Astrocyte of the spinal cord (primary cell): ENCODE data around the gene SSX3.
A peak's percentile ranks its signal among the peaks of the same experiment; 100 is the strongest.
"Not testable (repeated sequence)": the region's sequence is repeated elsewhere in the genome, so short reads cannot be mapped to it uniquely, and the experiment has no call there.

ENCODE experiments used
- DNase-seq: peaks from one replicate; pipeline ENCODE4 v3.0.0; 2011; ENCODE audit warnings: low read depth, low spot score
- H3K4me3 ChIP-seq: 2 replicates; pipeline ENCODE4 v1.5.1; 2011; ENCODE audit warnings: low read depth, mild to moderate bottlenecking, low read length, moderate library complexity
- CTCF ChIP-seq: IDR thresholded peaks from 2 replicates; pipeline ENCODE4 v1.5.1; 2012; ENCODE audit warnings: low read depth, mild to moderate bottlenecking, low read length, inconsistent platforms
- in situ Hi-C: cut with HindIII; loops from 2 replicates; pipeline ENCODE4 v1.10.0; 2017; ENCODE audit warnings: low sequenced_read_pairs

The SSX3 gene

GRCh38 chrX:48356315-48357094 lies at the start of gene SSX3:
Gene SSX3, minus strand, starts transcription at chrX:48356703. Its CDS starts 1,454 bp downstream, at chrX:48355249.
- DNase-seq, in situ Hi-C loops, H3K4me3 ChIP-seq: not testable (repeated sequence)

GRCh38 chrX:48397825-48398224 lies 41.3 kb upstream of the SSX3 start:
- in situ Hi-C loops: not testable (repeated sequence)
- peak; percentile 0 for DNase-seq

DNA sequence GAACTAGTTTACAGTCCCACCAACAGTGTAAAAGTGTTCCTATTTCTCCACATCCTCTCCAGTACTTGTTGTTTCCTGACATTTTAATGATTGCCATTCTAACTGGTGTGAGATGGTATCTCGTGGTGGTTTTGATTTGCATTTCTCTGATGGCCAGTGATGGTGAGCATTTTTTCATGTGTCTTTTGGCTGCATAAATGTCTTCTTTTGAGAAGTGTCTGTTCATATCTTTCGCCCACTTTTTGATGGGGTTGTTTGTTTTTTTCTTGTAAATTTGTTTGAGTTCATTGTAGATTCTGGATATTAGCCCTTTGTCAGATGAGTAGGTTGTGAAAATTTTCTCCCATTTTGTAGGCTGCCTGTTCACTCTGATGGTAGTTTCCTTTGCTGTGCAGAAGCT lies 40.4 kb upstream of the SSX3 start:
- in situ Hi-C loops, DNase-seq, H3K4me3 ChIP-seq: not testable (repeated sequence)

More at GRCh38 chrX:48397825-48398224, 41.3 kb upstream of the SSX3 start:
- H3K4me3 ChIP-seq: not testable (repeated sequence)

GRCh38 chrX:48383239-48383638 lies 26.7 kb upstream of the SSX3 start, which contains the start of gene SSX4:
Gene SSX4, plus strand, starts transcription at chrX:48383539. Its CDS starts 515 bp downstream, at chrX:48384054.
- H3K4me3 ChIP-seq, in situ Hi-C loops, DNase-seq: not testable (repeated sequence)

- in situ Hi-C loops, DNase-seq, H3K4me3 ChIP-seq: not testable (repeated sequence)
These were observed 13.9 kb upstream of the SSX3 start for GRCh38 chrX:48370408-48370807.

- H3K4me3 ChIP-seq, DNase-seq, in situ Hi-C loops: not testable (repeated sequence)
These were observed 11.4 kb upstream of the SSX3 start for GRCh38 chrX:48367717-48368408.

DNA sequence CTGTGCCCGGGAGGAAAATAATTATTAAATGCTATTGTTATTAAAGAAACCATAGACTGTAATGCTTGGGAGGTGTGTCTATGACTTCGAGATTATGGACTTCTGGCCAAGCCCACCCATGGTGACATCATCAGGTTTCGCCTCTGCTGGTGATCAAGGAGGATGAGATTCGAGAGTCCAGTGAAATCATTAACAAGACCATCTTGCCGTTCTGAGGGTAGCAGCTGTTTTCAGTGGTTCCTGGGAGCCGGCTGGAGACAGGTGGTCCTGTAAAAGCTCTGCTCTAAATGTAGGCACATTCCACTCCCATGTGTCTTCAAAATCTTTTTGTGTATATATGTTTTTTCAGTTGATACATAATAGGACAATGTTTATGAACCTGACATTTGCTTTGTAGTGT lies 2.8 kb upstream of the SSX3 start:
- H3K4me3 ChIP-seq, in situ Hi-C loops, DNase-seq: not testable (repeated sequence)

- in situ Hi-C loops: no loop called here
- DNase-seq: no peak
- TF ChIP-seq CTCF: no peak
- H3K4me3 ChIP-seq: no peak overlapping the region
These were observed 1.2 kb upstream of the SSX3 start for GRCh38 chrX:48357681-48358080.

- in situ Hi-C loops, DNase-seq, H3K4me3 ChIP-seq: not testable (repeated sequence)
These were observed 10.4 kb downstream of the SSX3 start for GRCh38 chrX:48346059-48346458.

- in situ Hi-C loops, H3K4me3 ChIP-seq, DNase-seq: not testable (repeated sequence)
These were observed 42.5 kb downstream of the SSX3 start for GRCh38 chrX:48313996-48314395.

- in situ Hi-C loops: no loop called here
- no peak for TF ChIP-seq CTCF
- H3K4me3 ChIP-seq: no peak overlapping the region
- DNase-seq: no peak
These were observed 50.3 kb downstream of the SSX3 start for GRCh38 chrX:48306175-48306574.
